C4-2B (cell line): ENCODE measurements around the gene TMEM117.

Experiments used
- H3K27ac ChIP-seq: fragments of 450-650 bp; 2 replicates; pipeline ENCODE4 v1.5.1; 2017
- ZFX ChIP-seq: fragments of 450-650 bp; IDR thresholded peaks from 2 replicates; pipeline ENCODE4 v1.6.1; 2017
- TF ChIP-seq, protein P1 (sequence below): fragments of 450-650 bp; conservative IDR thresholded peaks from 2 replicates; pipeline ENCODE4 v1.5.1; 2017; ENCODE audit warnings: mild to moderate bottlenecking

TMEM117 gene

DNA sequence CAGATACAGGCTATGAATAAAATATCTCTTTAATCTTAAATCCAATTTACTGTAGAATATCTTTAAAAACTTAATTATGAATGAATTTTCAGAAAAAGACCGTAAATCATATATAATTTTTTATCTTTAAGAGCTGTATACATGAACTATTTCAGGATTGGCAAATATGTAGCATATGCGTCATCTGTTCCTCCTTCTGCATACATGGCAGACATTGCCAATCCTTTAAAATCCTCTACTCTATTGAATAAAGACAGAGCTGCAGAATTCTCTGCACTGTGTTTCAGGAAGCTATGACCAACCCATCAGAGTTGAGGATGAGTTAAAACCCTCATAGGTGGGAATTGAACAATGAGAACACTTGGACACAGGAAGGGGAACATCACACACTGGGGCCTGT lies 279.0 kb downstream of the TMEM117 start:
- no peak overlapping the region for H3K27ac ChIP-seq
- TF ChIP-seq, protein P1, sequence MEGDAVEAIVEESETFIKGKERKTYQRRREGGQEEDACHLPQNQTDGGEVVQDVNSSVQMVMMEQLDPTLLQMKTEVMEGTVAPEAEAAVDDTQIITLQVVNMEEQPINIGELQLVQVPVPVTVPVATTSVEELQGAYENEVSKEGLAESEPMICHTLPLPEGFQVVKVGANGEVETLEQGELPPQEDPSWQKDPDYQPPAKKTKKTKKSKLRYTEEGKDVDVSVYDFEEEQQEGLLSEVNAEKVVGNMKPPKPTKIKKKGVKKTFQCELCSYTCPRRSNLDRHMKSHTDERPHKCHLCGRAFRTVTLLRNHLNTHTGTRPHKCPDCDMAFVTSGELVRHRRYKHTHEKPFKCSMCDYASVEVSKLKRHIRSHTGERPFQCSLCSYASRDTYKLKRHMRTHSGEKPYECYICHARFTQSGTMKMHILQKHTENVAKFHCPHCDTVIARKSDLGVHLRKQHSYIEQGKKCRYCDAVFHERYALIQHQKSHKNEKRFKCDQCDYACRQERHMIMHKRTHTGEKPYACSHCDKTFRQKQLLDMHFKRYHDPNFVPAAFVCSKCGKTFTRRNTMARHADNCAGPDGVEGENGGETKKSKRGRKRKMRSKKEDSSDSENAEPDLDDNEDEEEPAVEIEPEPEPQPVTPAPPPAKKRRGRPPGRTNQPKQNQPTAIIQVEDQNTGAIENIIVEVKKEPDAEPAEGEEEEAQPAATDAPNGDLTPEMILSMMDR: no peak
- no peak for TF ChIP-seq ZFX

DNA sequence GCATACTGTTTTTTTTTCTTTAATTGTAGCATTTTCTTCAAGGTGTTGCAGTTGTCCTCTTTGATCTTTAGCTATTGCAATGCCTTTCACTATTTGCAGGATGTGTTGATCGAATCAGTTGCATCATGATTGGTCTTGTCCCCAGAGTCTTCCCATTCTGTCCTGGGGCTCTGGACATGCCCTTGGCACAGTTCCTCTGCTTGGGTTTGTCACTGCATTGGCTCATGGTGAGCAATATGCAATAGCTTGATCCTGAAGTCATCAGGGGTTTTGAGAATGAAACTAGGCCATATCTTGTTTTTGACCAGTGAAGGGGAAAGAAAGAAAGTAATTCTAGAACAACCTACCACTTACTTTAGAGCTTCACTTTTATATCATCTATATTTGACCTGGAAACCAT lies 281.5 kb downstream of the TMEM117 start:
- no peak overlapping the region for H3K27ac ChIP-seq
- TF ChIP-seq, protein P1: no peak
- TF ChIP-seq ZFX: no peak

DNA sequence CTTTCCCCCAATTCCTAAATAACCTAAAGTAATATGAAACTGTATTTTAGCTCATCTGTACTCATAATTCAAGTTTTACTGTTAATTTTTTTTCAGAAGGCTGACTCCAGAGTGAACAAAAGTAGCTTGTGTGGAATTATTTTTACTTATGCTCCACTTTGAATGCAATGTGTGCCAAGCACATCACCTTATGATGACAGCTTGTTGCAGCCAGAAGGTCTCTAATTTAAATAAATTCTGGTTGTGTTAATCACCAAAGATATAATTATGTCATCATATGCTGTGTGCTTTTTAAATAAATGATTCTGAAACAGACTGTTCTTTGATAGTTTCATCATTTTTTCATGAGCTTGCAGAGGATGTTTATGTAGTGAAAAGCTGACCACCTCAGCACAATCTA lies 283.1 kb downstream of the TMEM117 start:
- TF ChIP-seq ZFX: no peak
- no peak overlapping the region for H3K27ac ChIP-seq

DNA sequence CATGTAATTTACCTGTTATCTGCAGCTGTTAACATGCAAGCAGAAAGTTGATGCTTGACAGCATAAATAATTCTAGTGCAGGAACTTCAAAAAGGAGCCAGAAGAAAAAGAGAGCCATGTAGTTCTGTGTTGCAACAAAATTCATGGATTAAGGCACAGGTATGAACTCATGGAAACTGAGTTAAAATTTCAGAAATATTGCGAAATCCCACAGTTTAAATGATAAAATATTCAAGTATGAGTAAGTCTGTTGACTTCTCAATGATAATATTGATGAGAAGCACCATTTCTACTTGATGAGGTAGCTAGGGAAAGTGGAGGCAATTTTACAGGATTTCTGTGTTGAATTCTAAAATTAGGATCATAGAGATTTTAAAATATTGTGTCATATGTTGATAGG lies 290.9 kb downstream of the TMEM117 start:
- TF ChIP-seq, protein P1: no peak
- TF ChIP-seq ZFX: no peak
- no peak overlapping the region for H3K27ac ChIP-seq

DNA sequence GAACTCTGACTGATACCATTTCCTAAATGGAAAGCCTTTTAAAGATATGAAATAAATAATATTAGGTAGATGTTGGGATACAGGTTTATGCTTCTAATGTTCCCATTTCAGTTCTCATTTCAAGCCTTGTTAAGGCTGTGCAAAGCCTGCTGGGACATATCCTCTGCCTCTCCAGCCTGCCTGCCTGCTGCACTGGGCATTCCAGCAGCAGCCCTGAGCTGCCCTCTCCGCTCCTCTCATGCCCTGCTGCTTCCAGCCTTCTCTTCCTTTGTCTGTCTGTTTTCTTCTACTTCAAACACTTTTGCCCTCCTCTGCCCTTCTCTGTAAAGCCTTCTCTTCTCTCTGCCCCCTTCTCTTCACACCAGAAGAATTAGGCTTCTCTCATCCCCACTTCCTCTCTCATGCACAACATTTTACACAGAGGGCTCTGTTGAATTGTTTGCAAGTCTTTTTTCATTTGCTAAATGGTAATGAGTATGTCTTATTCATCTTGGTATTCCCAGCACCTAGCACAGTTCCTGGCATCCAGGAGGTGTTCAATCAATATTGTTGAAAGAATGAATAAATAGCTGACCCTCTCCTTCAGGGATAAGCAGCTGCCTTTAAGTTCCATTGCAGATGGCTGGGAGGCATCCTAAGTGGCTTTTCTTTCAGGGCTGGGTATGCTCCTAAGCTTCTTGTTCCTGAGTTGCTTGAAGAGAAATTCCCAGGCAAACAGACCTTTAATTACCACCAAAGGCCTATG lies 292.3 kb downstream of the TMEM117 start:
- no peak overlapping the region for H3K27ac ChIP-seq

DNA sequence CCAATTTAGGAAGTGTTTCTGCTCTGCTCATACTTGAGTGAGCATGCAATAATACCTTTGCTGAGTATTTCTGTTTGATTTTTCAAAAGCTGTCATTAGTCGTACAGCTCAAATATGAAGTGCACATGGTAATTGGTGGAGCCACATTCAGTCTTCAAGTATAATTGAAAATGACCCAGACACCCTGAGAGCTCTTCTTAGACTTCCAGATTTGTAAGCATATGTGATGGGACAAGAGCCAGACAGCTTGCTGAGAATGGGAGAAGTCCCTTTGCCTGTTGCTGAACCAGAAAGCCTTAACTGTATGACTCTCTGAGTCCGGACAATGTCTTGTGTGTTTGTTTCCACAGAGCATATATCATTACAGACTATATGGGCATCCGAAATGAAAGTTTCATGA lies 307.3 kb downstream of the TMEM117 start:
- no peak overlapping the region for H3K27ac ChIP-seq
- TF ChIP-seq ZFX: no peak
- TF ChIP-seq, protein P1: no peak

More for the DNA sequence above, 292.3 kb downstream of the TMEM117 start:
- TF ChIP-seq, protein P1: no peak
- TF ChIP-seq ZFX: no peak

DNA sequence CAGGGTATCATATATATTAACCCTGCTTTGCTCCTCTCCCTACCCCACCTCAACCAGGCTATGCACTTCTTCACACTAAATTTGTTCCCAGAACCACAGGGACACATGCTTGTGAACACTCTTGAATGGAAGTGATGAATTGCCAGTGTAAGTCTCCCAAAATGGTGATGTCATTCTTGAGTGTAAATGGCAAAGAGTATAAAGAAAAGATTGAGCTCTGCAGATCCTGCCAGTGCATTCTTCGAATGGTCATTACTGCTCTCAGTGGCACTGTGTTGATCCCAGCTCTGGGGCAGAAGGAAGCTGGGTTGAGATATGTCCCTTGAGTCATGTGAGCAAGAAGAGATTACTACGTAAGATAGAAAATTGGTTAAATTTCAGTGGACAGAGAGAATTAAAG lies 313.1 kb downstream of the TMEM117 start:
- H3K27ac ChIP-seq: no peak overlapping the region
- TF ChIP-seq, protein P1: no peak
- no peak for TF ChIP-seq ZFX

DNA sequence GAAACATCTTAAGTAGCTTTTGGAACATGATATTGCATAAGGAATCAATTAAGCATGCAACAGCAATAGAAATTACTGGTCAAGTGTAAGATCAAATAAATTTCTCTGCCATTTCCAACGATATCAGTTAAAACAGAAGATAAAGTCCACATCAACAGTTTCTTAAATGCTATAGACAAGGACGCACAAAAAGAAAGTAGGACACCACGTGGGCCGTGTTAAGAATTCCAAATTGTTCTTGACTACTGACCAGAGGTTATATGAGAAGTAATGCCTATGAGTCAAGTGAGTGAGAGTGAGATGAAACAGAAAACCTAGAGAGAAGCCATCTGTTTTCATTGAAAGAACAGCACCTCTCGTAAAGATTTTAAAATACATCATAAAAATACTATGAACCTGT lies 318.2 kb downstream of the TMEM117 start:
- TF ChIP-seq, protein P1: no peak
- no peak for TF ChIP-seq ZFX
- H3K27ac ChIP-seq: no peak overlapping the region
